GM10847 (cell line): ENCODE measurements around the gene OR7C2.

ENCODE experiments used
- POLR2A ChIP-seq: IDR thresholded peaks from 2 replicates; pipeline ENCODE4 v1.6.1; 2011; ENCODE audit not compliant: insufficient read length; ENCODE audit errors: extremely low read depth

Gene OR7C2

GRCh38 chr19:14972676-14973075 lies 31.4 kb downstream of the OR7C2 start:
- no peak for TF ChIP-seq POLR2A

GRCh38 chr19:14974488-14974887 lies 33.2 kb downstream of the OR7C2 start:
- no peak for TF ChIP-seq POLR2A

GRCh38 chr19:14977128-14977527 lies 35.8 kb downstream of the OR7C2 start:
- no peak for TF ChIP-seq POLR2A

- no peak for TF ChIP-seq POLR2A
Measured at GRCh38 chr19:14978161-14978776, 37.0 kb downstream of the OR7C2 start.

GRCh38 chr19:14979476-14980255 lies 38.4 kb downstream of the OR7C2 start, which contains the start of gene SLC1A6:
Gene SLC1A6, minus strand, starts transcription at chr19:14979864. Its CDS starts 6,954 bp downstream, at chr19:14972910.
- no peak for TF ChIP-seq POLR2A

GRCh38 chr19:14985133-14985532 lies 43.8 kb downstream of the OR7C2 start:
- TF ChIP-seq POLR2A, result no peak
